Effector memory CD4-positive, alpha-beta T cell (primary cell): ENCODE measurements around the gene MRC2.

Source experiments
- DNase-seq, 3 donors: peaks; one replicate each; pipeline ENCODE4 v3.0.0-alpha.2; 2020
- H3K27ac ChIP-seq: 2 replicates; pipeline ENCODE4 v1.7.0; 2013; ENCODE audit warnings: mild to moderate bottlenecking, low read length, moderate library complexity; ENCODE audit not compliant: insufficient read depth, poor library complexity, severe bottlenecking
- H3K27me3 ChIP-seq: replicated peaks from 2 replicates; pipeline ENCODE4 v1.7.0; 2013; ENCODE audit warnings: mild to moderate bottlenecking, low read length; ENCODE audit not compliant: insufficient read depth, control insufficient read depth, poor library complexity, severe bottlenecking
- H3K36me3 ChIP-seq: 2 replicates; pipeline ENCODE4 v1.7.0; 2013; ENCODE audit warnings: mild to moderate bottlenecking, low read length, moderate library complexity; ENCODE audit not compliant: control insufficient read depth, insufficient read depth
- H3K4me1 ChIP-seq: 2 replicates; pipeline ENCODE4 v1.7.0; 2013; ENCODE audit warnings: low read length, mild to moderate bottlenecking; ENCODE audit not compliant: control insufficient read depth, insufficient read depth, poor library complexity, severe bottlenecking
- H3K4me3 ChIP-seq: 2 replicates; pipeline ENCODE4 v1.7.0; 2013; ENCODE audit warnings: low read length, low read depth, mild to moderate bottlenecking; ENCODE audit not compliant: insufficient read depth, poor library complexity, severe bottlenecking
- H3K9me3 ChIP-seq: 2 replicates; pipeline ENCODE4 v1.7.0; 2013; ENCODE audit warnings: mild to moderate bottlenecking, low read length, moderate library complexity; ENCODE audit not compliant: control insufficient read depth

Gene MRC2

DNA sequence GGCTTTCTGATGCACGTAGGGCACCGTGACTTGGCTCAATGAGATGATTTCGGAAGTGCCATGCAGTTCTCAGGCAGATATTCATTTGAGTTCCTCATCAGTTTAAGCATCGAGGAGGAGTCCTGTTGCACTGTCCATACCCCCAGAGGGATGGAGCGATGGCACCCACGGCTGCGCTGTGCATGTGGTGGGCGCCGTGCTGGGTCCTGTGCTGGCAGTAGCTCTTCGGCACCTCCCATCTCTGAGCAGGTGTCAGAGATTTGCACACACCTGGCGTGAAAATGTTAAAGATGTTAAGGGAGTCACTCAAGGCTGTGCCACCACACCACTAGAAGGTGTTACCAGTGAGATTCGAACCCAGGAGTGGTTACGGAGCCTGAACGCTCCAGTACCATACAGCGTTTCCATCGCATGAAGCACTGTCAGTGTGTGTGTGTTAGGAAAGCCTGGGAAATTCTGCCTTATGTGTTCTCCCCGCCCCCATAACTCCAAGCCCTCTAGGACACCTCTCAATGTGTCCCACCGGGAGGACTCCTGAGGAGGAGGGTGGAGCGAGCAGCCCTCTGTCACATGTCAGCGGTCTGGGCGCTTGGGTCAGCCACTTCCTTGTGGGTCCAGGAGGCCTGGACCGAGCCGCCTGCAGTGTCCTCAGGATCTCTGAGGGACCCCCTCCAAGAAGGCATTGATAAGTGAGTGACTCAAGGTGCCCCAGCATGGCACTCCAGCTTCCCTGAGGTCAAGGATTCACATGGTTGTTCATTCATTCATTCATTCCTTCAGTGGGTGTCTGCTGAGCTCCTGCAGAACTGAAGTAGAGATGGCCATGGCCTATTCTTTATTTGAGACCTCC, 3.8 kb downstream of the MRC2 start:
- Histone ChIP-seq H3K4me3 (no peak overlapping the region), H3K4me1 (peaks cover 6% of the 10 kb centered on the region), H3K9me3 (no peaks in the 10 kb centered on the region), H3K27ac (no peak overlapping the region), H3K27me3 (no peaks in the 10 kb centered on the region), H3K36me3 (no peaks in the 10 kb centered on the region)
- no peak for DNase-seq

DNA sequence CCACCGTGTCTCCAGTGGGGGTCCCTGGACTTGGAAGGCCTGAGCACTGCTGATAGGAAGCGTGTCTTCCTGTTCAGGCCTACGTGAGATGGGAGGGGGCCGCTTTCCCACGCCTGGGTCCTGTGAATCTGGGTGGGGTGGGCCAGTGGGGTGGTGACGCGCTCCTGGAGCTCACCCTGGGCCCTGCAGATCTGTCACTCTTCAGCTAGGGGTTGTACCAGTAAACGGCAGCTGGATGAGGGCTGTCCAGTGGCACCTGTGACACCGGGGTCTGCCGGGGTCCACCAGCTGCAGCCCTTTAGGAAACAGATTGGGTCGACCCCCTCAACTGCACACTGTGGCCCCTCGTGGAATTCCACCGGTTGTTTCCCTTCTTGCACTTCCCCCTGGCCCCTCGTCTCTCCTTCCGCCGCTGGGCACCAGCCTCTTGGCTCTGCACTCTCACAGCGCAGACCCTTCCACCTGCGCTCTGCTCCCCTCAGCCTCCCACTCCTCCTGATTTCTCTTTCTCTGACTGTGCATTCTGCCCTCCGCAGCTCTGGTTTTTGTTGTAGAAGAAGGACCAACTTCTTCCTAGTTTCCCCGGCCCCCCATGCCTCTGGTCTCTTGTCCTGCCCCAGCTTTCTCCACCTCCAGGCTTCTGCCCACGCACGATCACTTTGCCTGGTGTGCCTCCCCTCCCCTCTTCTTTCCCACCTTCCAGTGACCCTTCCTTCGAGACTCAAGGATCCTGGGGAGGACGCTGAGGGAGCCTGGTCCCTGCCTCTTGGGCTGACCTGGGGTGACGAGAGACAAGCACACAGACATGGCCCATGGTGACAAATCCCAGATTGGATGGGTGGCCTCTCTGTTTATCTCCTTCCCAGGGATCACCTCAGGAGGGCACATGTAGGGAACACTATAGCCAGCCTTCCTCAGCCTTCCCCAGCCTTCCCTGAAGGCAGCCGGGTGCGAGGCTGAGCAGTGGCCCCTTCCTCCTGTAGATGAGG, 4.8 kb downstream of the MRC2 start:
- no peak overlapping the region for H3K27ac ChIP-seq
- peaks cover 6% of the 10 kb centered on the region for H3K4me1 ChIP-seq
- H3K4me3 ChIP-seq, result no peak overlapping the region
- DNase-seq, result no peak
- H3K36me3 ChIP-seq, result no peaks in the 10 kb centered on the region
- no peaks in the 10 kb centered on the region for H3K27me3 ChIP-seq
- H3K9me3 ChIP-seq, result no peaks in the 10 kb centered on the region

DNA sequence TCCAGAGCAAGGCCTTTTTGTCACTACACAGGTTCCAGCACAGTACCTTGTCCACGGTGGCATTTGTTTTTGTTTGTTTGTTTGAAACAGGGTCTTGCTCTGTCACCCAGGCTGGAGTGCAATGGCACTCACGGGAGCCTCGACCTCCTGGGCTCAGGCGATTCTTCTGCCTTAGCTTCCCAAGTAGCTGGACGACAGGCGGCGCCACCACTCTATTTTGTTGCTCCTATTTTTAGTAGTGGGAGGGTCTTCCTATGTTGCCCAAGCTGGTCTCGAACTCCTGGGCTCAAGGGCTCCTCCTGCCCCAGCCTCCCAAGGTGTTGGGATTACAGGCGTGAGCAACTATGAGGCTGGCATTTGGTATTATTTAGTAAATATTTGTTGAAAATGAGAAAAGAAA, 10.3 kb downstream of the MRC2 start:
- no peaks in the 10 kb centered on the region for H3K4me1 ChIP-seq
- H3K36me3 ChIP-seq, result no peaks in the 10 kb centered on the region
- no peaks in the 10 kb centered on the region for H3K9me3 ChIP-seq
- no peak for DNase-seq
- H3K4me3 ChIP-seq, result no peak overlapping the region
- no peaks in the 10 kb centered on the region for H3K27me3 ChIP-seq
- H3K27ac ChIP-seq, result no peak overlapping the region

DNA sequence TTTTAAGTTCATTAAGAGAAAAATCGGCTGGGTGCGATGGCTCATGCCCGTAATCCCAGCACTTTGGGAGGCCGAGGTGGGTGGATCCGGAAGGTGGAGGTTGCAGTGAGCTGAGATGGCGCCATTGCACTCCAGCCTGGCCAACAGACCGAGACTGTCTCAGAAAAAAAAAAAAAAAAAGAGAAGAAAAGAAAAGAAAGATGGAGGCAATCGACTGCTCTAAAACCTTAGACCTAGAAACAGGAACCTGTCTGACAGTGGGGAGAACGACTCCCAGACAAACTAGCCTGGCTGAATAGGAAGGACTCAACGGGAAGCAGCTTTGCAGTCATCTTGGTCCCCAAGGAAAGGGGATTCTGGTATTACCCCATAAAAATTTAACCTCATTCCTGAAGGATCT, 13.7 kb downstream of the MRC2 start:
- no peak for DNase-seq
- Histone ChIP-seq H3K27me3 (no peaks in the 10 kb centered on the region), H3K4me1 (no peaks in the 10 kb centered on the region), H3K9me3 (no peaks in the 10 kb centered on the region), H3K36me3 (no peaks in the 10 kb centered on the region), H3K4me3 (no peak overlapping the region), H3K27ac (no peak overlapping the region)

DNA sequence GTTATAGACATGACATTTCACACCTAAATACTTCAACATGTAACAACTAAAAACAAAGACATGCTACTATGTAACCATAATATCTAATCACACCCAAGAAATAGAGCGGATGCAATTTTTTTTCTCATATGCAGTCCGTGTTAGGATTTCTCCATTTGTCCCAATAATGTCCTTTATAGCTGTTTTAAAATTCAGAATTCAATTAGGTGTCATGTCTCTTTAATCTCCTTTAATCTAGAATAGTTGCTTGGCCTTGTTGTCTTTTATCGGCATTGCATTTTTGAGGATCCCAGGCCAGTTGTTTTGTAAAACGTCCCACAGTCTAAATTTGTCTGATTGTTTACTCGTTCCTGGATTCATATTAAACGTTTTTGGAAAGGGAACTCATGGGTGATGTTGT, 14.5 kb downstream of the MRC2 start:
- DNase-seq, result no peak
- Histone ChIP-seq H3K36me3 (no peaks in the 10 kb centered on the region), H3K9me3 (no peaks in the 10 kb centered on the region), H3K27ac (no peak overlapping the region), H3K4me1 (no peaks in the 10 kb centered on the region), H3K4me3 (no peak overlapping the region), H3K27me3 (no peaks in the 10 kb centered on the region)

DNA sequence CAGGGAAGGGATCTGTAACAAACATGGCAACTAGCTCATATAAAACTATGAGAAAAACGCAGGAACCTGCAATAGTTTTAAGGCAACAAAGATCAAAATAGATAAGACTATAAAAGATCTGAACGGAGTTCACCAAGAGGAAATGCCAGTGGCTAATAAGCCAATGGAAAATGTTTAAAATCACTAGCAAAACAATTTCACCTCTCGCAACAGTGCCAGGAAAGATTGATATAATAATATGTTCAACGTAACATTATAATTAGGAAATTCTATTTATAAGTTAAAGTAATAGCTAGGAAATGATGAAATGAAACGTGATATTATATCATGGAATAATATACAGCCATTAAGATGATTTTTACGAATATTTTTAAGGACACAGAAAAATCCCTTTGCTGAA, 16.0 kb downstream of the MRC2 start:
- Histone ChIP-seq H3K4me1 (no peaks in the 10 kb centered on the region), H3K27me3 (no peaks in the 10 kb centered on the region), H3K4me3 (no peak overlapping the region), H3K27ac (no peak overlapping the region), H3K9me3 (no peaks in the 10 kb centered on the region), H3K36me3 (no peaks in the 10 kb centered on the region)
- DNase-seq, result no peak

DNA sequence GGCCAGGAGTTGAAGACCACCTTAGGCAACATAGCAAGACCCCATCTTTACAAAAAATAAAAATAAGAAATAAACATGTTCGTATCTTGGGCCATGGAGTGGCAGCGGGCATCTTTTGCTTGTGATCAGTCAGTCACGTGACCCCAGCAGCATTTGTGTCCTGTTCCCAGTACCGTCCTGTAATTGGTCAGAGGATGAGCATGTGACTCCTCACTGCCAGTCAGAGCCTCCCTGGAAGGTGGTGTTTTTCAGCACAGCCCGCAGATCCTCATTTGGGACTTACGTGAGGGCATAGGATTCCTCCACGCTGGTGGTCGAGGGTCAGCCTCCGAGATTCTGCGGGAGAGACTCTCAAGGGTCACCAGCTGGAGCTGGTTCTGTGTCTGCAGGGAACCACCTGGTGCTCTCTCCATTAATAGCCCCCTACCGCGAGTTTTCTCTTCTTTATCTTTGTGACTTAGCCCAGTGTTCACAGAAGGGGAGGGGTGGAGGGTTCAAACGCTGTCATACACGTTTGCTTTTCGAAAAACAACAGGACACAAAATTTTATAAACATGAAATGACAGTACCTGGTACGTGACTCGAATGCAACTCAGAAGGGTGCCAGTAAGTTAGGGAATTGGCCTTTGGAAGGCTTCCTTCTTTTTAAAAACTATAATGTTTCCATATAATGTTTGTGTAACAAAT, 17.2 kb downstream of the MRC2 start:
- no peaks in the 10 kb centered on the region for H3K9me3 ChIP-seq
- H3K27me3 ChIP-seq, result no peaks in the 10 kb centered on the region
- H3K4me1 ChIP-seq, result no peaks in the 10 kb centered on the region
- DNase-seq, result no peak
- H3K36me3 ChIP-seq, result no peaks in the 10 kb centered on the region
- H3K27ac ChIP-seq, result no peak overlapping the region
- H3K4me3 ChIP-seq, result no peak overlapping the region

DNA sequence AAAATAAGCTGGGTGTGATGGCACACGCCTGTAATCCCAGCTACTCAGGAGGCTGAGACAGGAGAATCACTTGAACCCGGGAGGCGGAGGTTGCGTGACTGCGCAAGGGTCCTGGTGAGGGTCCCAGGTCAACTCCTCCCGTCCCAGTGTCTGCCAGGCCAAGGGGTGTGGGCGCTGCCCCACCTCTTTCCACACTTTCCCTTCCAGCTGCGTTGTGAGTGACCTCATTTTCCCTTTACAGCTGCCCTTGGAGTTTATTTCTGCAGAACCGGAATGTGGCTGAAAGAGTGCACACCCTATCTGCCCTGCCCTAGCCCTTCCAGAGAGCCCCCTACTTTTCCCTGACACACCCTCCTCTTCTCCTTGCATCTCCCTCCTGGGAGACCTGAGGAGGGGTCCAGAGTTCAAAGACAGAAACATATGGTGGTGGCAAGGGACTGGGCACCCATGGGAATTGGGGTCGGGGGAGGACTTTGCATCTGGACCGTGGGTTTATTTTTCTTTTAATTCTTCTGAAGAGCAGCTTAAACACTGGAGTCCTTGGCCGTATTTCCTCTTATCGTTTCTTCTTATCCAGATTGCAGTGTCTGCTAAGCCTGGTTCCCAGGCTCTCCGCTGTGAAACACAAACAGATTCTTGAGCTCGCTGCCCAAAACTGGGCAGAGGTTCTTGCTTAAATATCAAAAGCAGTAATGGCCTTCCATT, 20.9 kb downstream of the MRC2 start:
- no peak for DNase-seq
- Histone ChIP-seq H3K27me3 (no peaks in the 10 kb centered on the region), H3K27ac (no peak overlapping the region), H3K36me3 (no peaks in the 10 kb centered on the region), H3K4me1 (peaks cover 12% of the 10 kb centered on the region), H3K4me3 (no peak overlapping the region), H3K9me3 (no peaks in the 10 kb centered on the region)

DNA sequence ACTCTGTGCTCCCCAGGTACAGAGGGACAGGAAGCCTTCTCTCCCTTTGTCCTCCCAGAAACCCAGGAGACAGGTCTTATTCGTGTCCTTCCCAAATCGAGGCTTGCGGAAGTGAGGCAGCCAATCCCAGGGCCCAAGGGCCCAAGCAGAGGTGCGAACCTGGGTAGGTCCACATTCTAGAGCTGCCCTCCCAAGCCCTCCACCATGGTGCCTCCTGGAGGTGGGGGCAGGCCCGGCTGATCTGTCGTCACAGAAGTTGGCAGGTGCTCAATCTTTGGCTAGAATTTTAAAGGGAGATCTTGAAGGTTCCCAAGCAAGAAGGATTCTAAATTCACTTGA, 21.5 kb downstream of the MRC2 start:
- no peak overlapping the region for H3K27ac ChIP-seq
- no peaks in the 10 kb centered on the region for H3K36me3 ChIP-seq
- peaks cover 16% of the 10 kb centered on the region for H3K4me1 ChIP-seq

More for the DNA sequence above, 21.5 kb downstream of the MRC2 start:
- Histone ChIP-seq H3K27me3 (no peaks in the 10 kb centered on the region), H3K4me3 (no peak overlapping the region), H3K9me3 (no peaks in the 10 kb centered on the region)
- DNase-seq, result no peak
